Stimulated activated CD4-positive, alpha-beta T cell treated with anti-CD3 and anti-CD28 coated beads, Interleukin-1b, Interleukin-23, amount 100 ng/mL, for 4 hours (primary cell): ENCODE measurements around the gene NARF.
A peak's percentile ranks its signal among the peaks of the same experiment; 100 is the strongest.
"Not testable (repeated sequence)": the region's sequence is repeated elsewhere in the genome, so short reads cannot be mapped to it uniquely, and the experiment has no call there.

Source experiments
- DNase-seq, 2 donors: peaks; one replicate each; pipeline ENCODE4 v3.0.0-alpha.2; 2020; ENCODE audit warnings: low read depth in 2 of 2

The NARF gene

GRCh38 chr17:82446124-82446523 lies 12.4 kb upstream of the NARF start:
- DNase-seq = no peak

- DNase-seq = no peak
Measured at GRCh38 chr17:82446649-82447048, 11.9 kb upstream of the NARF start.

GRCh38 chr17:82447876-82448275 lies 10.7 kb upstream of the NARF start:
- no peak for DNase-seq

- peak; percentile 45 to 55 for DNase-seq
Measured at GRCh38 chr17:82449131-82449882, 9.2 kb upstream of the NARF start.

GRCh38 chr17:82449883-82450356 lies 8.6 kb upstream of the NARF start:
- peak; percentile 22 to 41 for DNase-seq

- peak; percentile 96 for DNase-seq
Measured at GRCh38 chr17:82450357-82451106, 8.0 kb upstream of the NARF start, which contains the start of gene CYBC1. Gene CYBC1 (minus strand): TSS chr17:82450752. CDS start chr17:82449254, 1,498 bp downstream.

- no peak for DNase-seq
Measured at GRCh38 chr17:82452162-82452561, 6.4 kb upstream of the NARF start.

- DNase-seq = not testable (repeated sequence)
Measured at GRCh38 chr17:82453151-82453550, 5.4 kb upstream of the NARF start.

GRCh38 chr17:82453706-82454105 lies 4.8 kb upstream of the NARF start:
- not testable (repeated sequence) for DNase-seq

GRCh38 chr17:82457073-82457928 lies 1.2 kb upstream of the NARF start:
- DNase-seq = no peak

GRCh38 chr17:82457929-82458178 lies 687 bp upstream of the NARF start:
- no peak for DNase-seq

GRCh38 chr17:82458885-82459424 lies 414 bp downstream of the NARF start:
- DNase-seq = no peak

GRCh38 chr17:82459936-82460335 lies 1.4 kb downstream of the NARF start:
- DNase-seq = not testable (repeated sequence)

GRCh38 chr17:82461827-82462524 lies 3.4 kb downstream of the NARF start:
- no peak for DNase-seq

GRCh38 chr17:82463391-82463790 lies 4.8 kb downstream of the NARF start:
- DNase-seq = no peak

GRCh38 chr17:82463925-82464566 lies 5.5 kb downstream of the NARF start:
- DNase-seq = no peak

GRCh38 chr17:82464567-82464929 lies 6.0 kb downstream of the NARF start:
- DNase-seq = no peak

GRCh38 chr17:82465023-82465603 lies 6.6 kb downstream of the NARF start:
- DNase-seq = no peak

- DNase-seq = no peak
Measured at GRCh38 chr17:82468692-82469091, 10.2 kb downstream of the NARF start.

GRCh38 chr17:82470065-82470464 lies 11.5 kb downstream of the NARF start:
- no peak for DNase-seq
